Fibroblast of lung (primary cell): ENCODE measurements around the gene LRCH3. TPM values are rescaled to one million over a fixed set of nuclear protein-coding genes. Genes with fewer than 3 reads are reported as not detected.

Source experiments
- DNase-seq, 2 donors: peaks; one replicate each; pipeline versions ENCODE4 v3.0.0 to v3.0.0-alpha.2; 2010; ENCODE audit warnings: low read depth in 2 of 2
- H2AFZ ChIP-seq: 2 replicates; pipeline ENCODE4 v1.5.1; 2012; ENCODE audit warnings: low read length, control low read depth, inconsistent platforms
- H3K27ac ChIP-seq: 2 replicates; pipeline ENCODE4 v1.5.1; 2011; ENCODE audit warnings: low read length, control low read depth; ENCODE audit not compliant: insufficient read depth
- H3K27me3 ChIP-seq: 2 replicates; pipeline ENCODE4 v1.5.1; 2011; ENCODE audit warnings: mild to moderate bottlenecking, low read length; ENCODE audit not compliant: control insufficient read depth, insufficient read depth
- H3K36me3 ChIP-seq: 2 replicates; pipeline ENCODE4 v1.5.1; 2011; ENCODE audit warnings: low read length; ENCODE audit not compliant: control insufficient read depth, insufficient read depth
- H3K4me1 ChIP-seq: 2 replicates; pipeline ENCODE4 v1.5.1; 2011; ENCODE audit warnings: low read length; ENCODE audit not compliant: control insufficient read depth, insufficient read depth; ENCODE audit errors: extremely low read depth
- H3K4me2 ChIP-seq: 2 replicates; pipeline ENCODE4 v1.5.1; 2011; ENCODE audit warnings: low read length, control low read depth; ENCODE audit not compliant: insufficient read depth; ENCODE audit errors: extremely low read depth
- H3K4me3 ChIP-seq, 4 experiments: fragments of 200-600 bp in 1 of 4; sonication (generic) in 1 of 4; replicated peaks in 1 of 4; 2 replicates each; pipeline ENCODE4 v1.5.1; 2011 to 2016; ENCODE audit warnings: low read length in 4 of 4, low read depth in 3 of 4, mild to moderate bottlenecking in 3 of 4, control low read depth in 2 of 4, inconsistent platforms in 1 of 4, mixed read lengths in 1 of 4; ENCODE audit not compliant: insufficient read depth in 1 of 4; ENCODE audit errors: control extremely low read depth in 1 of 4
- H3K79me2 ChIP-seq: 2 replicates; pipeline ENCODE4 v1.5.1; 2012; ENCODE audit warnings: mild to moderate bottlenecking, low read length, inconsistent platforms; ENCODE audit not compliant: control insufficient read depth, insufficient read depth
- H3K9ac ChIP-seq: 2 replicates; pipeline ENCODE4 v1.5.1; 2011; ENCODE audit warnings: mild to moderate bottlenecking, low read length, control low read depth; ENCODE audit not compliant: insufficient read depth
- H3K9me3 ChIP-seq: 2 replicates; pipeline ENCODE4 v1.5.1; 2012; ENCODE audit warnings: low read depth, low read length; ENCODE audit not compliant: control insufficient read depth, insufficient read depth
- H4K20me1 ChIP-seq: 2 replicates; pipeline ENCODE4 v1.5.1; 2011; ENCODE audit warnings: low read length; ENCODE audit not compliant: control insufficient read depth, insufficient read depth; ENCODE audit errors: extremely low read depth
- CTCF ChIP-seq, 2 donors: IDR thresholded peaks in 1 of 2; conservative IDR thresholded peaks in 1 of 2; 1 replicate in 1 of 2; 2 replicates in 1 of 2; pipeline ENCODE4 v1.5.1; 2011 to 2012; ENCODE audit warnings: low read length in 2 of 2, control low read depth in 1 of 2, inconsistent platforms in 1 of 2, low read depth in 1 of 2, mild to moderate bottlenecking in 1 of 2
- EZH2 ChIP-seq: IDR thresholded peaks from 2 replicates; pipeline ENCODE4 v1.5.1; 2012; ENCODE audit warnings: low read length, control low read depth, mild to moderate bottlenecking; ENCODE audit errors: missing control alignments
- polyA plus RNA-seq, 2 donors: library from polyadenylated mRNA; depleted of rRNA in 1 of 2; stranded (reverse) in 1 of 2; unstranded in 1 of 2; fragments of >200 nt; gene quantifications; 2 replicates each; pipeline ENCODE4 v1.2.1, GENCODE V29; 2011 to 2012; ENCODE audit warnings: missing spikeins in 1 of 2
- total RNA-seq: library from RNA; depleted of rRNA; stranded (reverse); fragments of >200 nt; gene quantifications from 2 replicates; pipeline ENCODE4 v1.2.1, GENCODE V29; 2014

The LRCH3 gene
- total and polyA plus RNA-seq, 2 donors (not counting 1 experiment from before 2014, with no cell fraction given): 42.9 to 87.2 TPM

GRCh38 chr3:197847866-197848401 is 56.9 kb downstream of the LRCH3 start:
- no peaks in the 10 kb centered on the region for H3K79me2 ChIP-seq
- peak overlapping the region; percentile 27 to 45 (median 37) for H3K4me3 ChIP-seq
- no peaks in the 10 kb centered on the region for H3K9me3 ChIP-seq
- H3K4me1 ChIP-seq: no peaks in the 10 kb centered on the region
- H3K4me2 ChIP-seq: peak overlapping the region; percentile 18
- H4K20me1 ChIP-seq: no peaks in the 10 kb centered on the region
- H3K36me3 ChIP-seq: peaks cover 6% of the 10 kb centered on the region
- peak overlapping the region; percentile 59 for H2AFZ ChIP-seq
- peak overlapping the region; percentile 14 for H3K9ac ChIP-seq
- TF ChIP-seq EZH2: no peak
- TF ChIP-seq CTCF (conservative IDR thresholded peaks at IDR 0.05 in 1 of 2, IDR thresholded peaks at IDR 0.05 in 1 of 2; ENCODE audit: low read depth in 1 of 2, low read length in 2 of 2): no peak
- H3K27me3 ChIP-seq: no peaks in the 10 kb centered on the region
- DNase-seq: peak in 1 of 2 donors; percentile 48
- peak overlapping the region; percentile 38 for H3K27ac ChIP-seq

- Histone ChIP-seq H4K20me1 (no peaks in the 10 kb centered on the region), H2AFZ (no peak overlapping the region), H3K36me3 (peaks cover 4% of the 10 kb centered on the region), H3K4me1 (peaks cover 2% of the 10 kb centered on the region), H3K27me3 (no peaks in the 10 kb centered on the region), H3K27ac (peak overlapping the region; percentile 64), H3K79me2 (no peaks in the 10 kb centered on the region), H3K4me3 (no peak overlapping the region), H3K9ac (no peak overlapping the region), H3K4me2 (no peak overlapping the region), H3K9me3 (no peaks in the 10 kb centered on the region)
- peak; percentile 95 to 96 for DNase-seq
- no peak for TF ChIP-seq CTCF (conservative IDR thresholded peaks at IDR 0.05 in 1 of 2, IDR thresholded peaks at IDR 0.05 in 1 of 2; ENCODE audit: low read depth in 1 of 2, low read length in 2 of 2)
- TF ChIP-seq EZH2: no peak
Observed at GRCh38 chr3:197854596-197855343, 63.7 kb downstream of the LRCH3 start.

GRCh38 chr3:197855571-197855970 is 64.5 kb downstream of the LRCH3 start:
- Histone ChIP-seq H3K79me2 (no peaks in the 10 kb centered on the region), H3K9me3 (no peaks in the 10 kb centered on the region), H2AFZ (no peak overlapping the region), H3K27ac (peak overlapping the region; percentile 64), H3K4me3 (no peak overlapping the region), H3K4me1 (peaks cover 2% of the 10 kb centered on the region), H3K27me3 (no peaks in the 10 kb centered on the region), H3K9ac (no peak overlapping the region), H3K4me2 (no peak overlapping the region), H4K20me1 (no peaks in the 10 kb centered on the region), H3K36me3 (peaks cover 4% of the 10 kb centered on the region)
- DNase-seq: no peak
- no peak for TF ChIP-seq EZH2
- no peak for TF ChIP-seq CTCF (conservative IDR thresholded peaks at IDR 0.05 in 1 of 2, IDR thresholded peaks at IDR 0.05 in 1 of 2; ENCODE audit: low read depth in 1 of 2, low read length in 2 of 2)
